ENCODE measurements around the gene VIPR2. TPM values are rescaled to one million over a fixed set of nuclear protein-coding genes. Genes with fewer than 3 reads are reported as not detected.
"Not testable (repeated sequence)": the region's sequence is repeated elsewhere in the genome, so short reads cannot be mapped to it uniquely, and the experiment has no call there.

The VIPR2 gene
- total RNA-seq, 1 donor from 2014 or later, result not detected

- ATAC-seq (ENCODE audit: low read depth) (no peak), DNase-seq (no peak)
- Mint-ChIP-seq H3K4me1 (no peaks in the 10 kb centered on the region), H3K27ac (no peak overlapping the region), H3K9me3 (peaks cover 8% of the 10 kb centered on the region), H3K36me3 (ENCODE audit: low read depth) (no peaks in the 10 kb centered on the region), H3K27me3 (peaks cover 13% of the 10 kb centered on the region), H3K4me3 (no peak overlapping the region)
- POLR2A ChIA-PET, result no interaction called here
- CTCF ChIA-PET, result no interaction called here
- TF ChIP-seq, protein P1, sequence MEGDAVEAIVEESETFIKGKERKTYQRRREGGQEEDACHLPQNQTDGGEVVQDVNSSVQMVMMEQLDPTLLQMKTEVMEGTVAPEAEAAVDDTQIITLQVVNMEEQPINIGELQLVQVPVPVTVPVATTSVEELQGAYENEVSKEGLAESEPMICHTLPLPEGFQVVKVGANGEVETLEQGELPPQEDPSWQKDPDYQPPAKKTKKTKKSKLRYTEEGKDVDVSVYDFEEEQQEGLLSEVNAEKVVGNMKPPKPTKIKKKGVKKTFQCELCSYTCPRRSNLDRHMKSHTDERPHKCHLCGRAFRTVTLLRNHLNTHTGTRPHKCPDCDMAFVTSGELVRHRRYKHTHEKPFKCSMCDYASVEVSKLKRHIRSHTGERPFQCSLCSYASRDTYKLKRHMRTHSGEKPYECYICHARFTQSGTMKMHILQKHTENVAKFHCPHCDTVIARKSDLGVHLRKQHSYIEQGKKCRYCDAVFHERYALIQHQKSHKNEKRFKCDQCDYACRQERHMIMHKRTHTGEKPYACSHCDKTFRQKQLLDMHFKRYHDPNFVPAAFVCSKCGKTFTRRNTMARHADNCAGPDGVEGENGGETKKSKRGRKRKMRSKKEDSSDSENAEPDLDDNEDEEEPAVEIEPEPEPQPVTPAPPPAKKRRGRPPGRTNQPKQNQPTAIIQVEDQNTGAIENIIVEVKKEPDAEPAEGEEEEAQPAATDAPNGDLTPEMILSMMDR (IDR thresholded peaks at IDR 0.05), result no peak
- intact Hi-C loops (cut with micrococcal nuclease), result no loop called here
Observed at GRCh38 chr7:158991824-158992621, 152.6 kb downstream of the VIPR2 start.

- CTCF ChIA-PET, result no interaction called here
- no peak for ATAC-seq (ENCODE audit: low read depth)
- POLR2A ChIA-PET, result no interaction called here
- Mint-ChIP-seq H3K9me3 (peaks cover 6% of the 10 kb centered on the region), H3K4me1 (no peaks in the 10 kb centered on the region), H3K27ac (no peak overlapping the region), H3K27me3 (peaks cover 11% of the 10 kb centered on the region), H3K4me3 (no peak overlapping the region), H3K36me3 (ENCODE audit: low read depth) (no peaks in the 10 kb centered on the region)
- DNase-seq, result no peak
- TF ChIP-seq, protein P1 (IDR thresholded peaks at IDR 0.05), result no peak
- intact Hi-C loops (cut with micrococcal nuclease), result no loop called here
Observed at GRCh38 chr7:158988996-158989395, 155.7 kb downstream of the VIPR2 start.

GRCh38 chr7:158988302-158988862 is 156.3 kb downstream of the VIPR2 start:
- ATAC-seq (ENCODE audit: low read depth), result no peak
- H3K4me3 Mint-ChIP-seq, result no peak overlapping the region
- intact Hi-C loops (cut with micrococcal nuclease), result no loop called here
- peaks cover 10% of the 10 kb centered on the region for H3K27me3 Mint-ChIP-seq
- no peak for DNase-seq
- H3K27ac Mint-ChIP-seq, result no peak overlapping the region
- peaks cover 6% of the 10 kb centered on the region for H3K9me3 Mint-ChIP-seq
- POLR2A ChIA-PET, result no interaction called here
- no peaks in the 10 kb centered on the region for H3K4me1 Mint-ChIP-seq
- TF ChIP-seq, protein P1 (IDR thresholded peaks at IDR 0.05), result no peak
- CTCF ChIA-PET, result no interaction called here
- H3K36me3 Mint-ChIP-seq (ENCODE audit: low read depth), result no peaks in the 10 kb centered on the region

- Mint-ChIP-seq H3K36me3 (ENCODE audit: low read depth) (no peaks in the 10 kb centered on the region), H3K27ac (no peak overlapping the region), H3K4me3 (no peak overlapping the region), H3K4me1 (no peaks in the 10 kb centered on the region), H3K27me3 (peaks cover 4% of the 10 kb centered on the region), H3K9me3 (peaks cover 6% of the 10 kb centered on the region)
- TF ChIP-seq, protein P1 (IDR thresholded peaks at IDR 0.05), result no peak
- no peak for ATAC-seq (ENCODE audit: low read depth)
- ChIA-PET POLR2A (no interaction called here), CTCF (no interaction called here)
- DNase-seq, result no peak
- intact Hi-C loops (cut with micrococcal nuclease), result no loop called here
Observed at GRCh38 chr7:158987691-158988090, 157.0 kb downstream of the VIPR2 start.

DNA sequence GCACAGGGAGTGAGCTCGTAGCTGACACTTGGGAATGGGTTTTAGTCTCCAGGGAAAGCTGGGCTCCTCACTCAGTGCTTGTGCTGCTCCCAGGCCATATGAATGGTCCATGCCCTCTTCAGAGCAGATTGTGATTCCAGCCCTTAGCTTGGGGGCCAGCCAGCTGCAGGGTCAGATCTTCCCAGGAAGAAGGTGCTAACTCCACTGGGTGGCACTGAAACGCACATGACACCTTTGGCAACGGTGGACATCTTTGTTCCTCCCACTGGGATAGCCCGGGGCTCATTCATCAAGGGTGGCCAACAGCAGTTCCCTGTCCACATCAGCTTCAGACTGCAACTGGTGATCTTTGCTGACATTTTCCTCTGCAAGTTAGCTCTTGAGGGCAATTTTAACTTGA is 159.1 kb downstream of the VIPR2 start:
- H3K36me3 Mint-ChIP-seq (ENCODE audit: low read depth), result no peaks in the 10 kb centered on the region
- CTCF ChIA-PET, result interaction anchor here (1.2 kb wide), 1 partner anchor 8 kb away, joined by 3 read pairs; no protein-coding TSS in a partner anchor
- no peaks in the 10 kb centered on the region for H3K4me1 Mint-ChIP-seq
- H3K4me3 Mint-ChIP-seq, result no peak overlapping the region
- intact Hi-C loops (cut with micrococcal nuclease), result no loop called here
- ATAC-seq (ENCODE audit: low read depth) (no peak), DNase-seq (no peak)
- peaks cover 11% of the 10 kb centered on the region for H3K9me3 Mint-ChIP-seq
- TF ChIP-seq, protein P1 (IDR thresholded peaks at IDR 0.05), result no peak
- H3K27ac Mint-ChIP-seq, result no peak overlapping the region
- H3K27me3 Mint-ChIP-seq, result peaks cover 1% of the 10 kb centered on the region
- POLR2A ChIA-PET, result no interaction called here

DNA sequence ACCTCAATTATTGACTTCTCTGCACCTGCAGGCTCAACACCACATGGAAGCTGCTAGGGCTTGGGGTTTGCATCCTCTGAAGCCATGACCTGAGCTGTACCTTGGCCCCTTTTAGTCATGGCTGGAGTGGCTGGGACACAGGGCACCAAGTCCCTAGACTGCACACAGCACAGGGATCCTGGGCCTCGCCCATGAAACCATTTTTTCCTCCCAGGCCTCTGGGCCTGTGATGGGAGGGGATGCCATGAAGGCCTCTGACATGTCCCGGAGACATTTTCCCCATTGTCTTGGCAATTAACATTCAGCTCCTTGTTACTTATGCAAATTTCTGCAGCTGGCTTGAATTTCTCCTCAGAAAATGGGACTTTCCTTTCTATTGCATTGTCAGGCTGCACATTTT is 160.7 kb downstream of the VIPR2 start:
- H3K36me3 Mint-ChIP-seq (ENCODE audit: low read depth); H3K27ac Mint-ChIP-seq; ATAC-seq (ENCODE audit: low read depth); POLR2A ChIA-PET; DNase-seq; H3K4me3 Mint-ChIP-seq; CTCF ChIA-PET; H3K4me1 Mint-ChIP-seq; H3K27me3 Mint-ChIP-seq; intact Hi-C loops (cut with micrococcal nuclease): not testable (repeated sequence)
- peaks cover 11% of the 10 kb centered on the region for H3K9me3 Mint-ChIP-seq

DNA sequence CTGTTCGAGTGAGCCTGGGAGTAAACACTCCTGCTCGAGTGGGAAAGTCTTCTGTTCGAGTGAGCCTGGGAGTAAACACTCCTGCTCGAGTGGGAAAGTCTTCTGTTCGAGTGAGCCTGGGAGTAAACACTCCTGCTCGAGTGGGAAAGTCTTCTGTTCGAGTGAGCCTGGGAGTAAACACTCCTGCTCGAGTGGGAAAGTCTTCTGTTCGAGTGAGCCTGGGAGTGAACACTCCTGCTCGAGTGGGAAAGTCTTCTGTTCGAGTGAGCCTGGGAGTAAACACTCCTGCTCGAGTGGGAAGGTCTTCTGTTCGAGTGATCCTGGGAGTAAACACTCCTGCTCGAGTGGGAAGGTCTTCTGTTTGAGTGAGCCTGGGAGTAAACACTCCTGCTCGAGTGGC is 162.6 kb downstream of the VIPR2 start:
- POLR2A ChIA-PET; CTCF ChIA-PET; H3K4me1 Mint-ChIP-seq; DNase-seq; H3K27me3 Mint-ChIP-seq; H3K36me3 Mint-ChIP-seq (ENCODE audit: low read depth); H3K27ac Mint-ChIP-seq; ATAC-seq (ENCODE audit: low read depth); intact Hi-C loops (cut with micrococcal nuclease); H3K4me3 Mint-ChIP-seq: not testable (repeated sequence)
- peaks cover 11% of the 10 kb centered on the region for H3K9me3 Mint-ChIP-seq
